ENCODE results near the gene MED26. TPM values are rescaled to one million over a fixed set of nuclear protein-coding genes. Genes with fewer than 3 reads are reported as not detected.
"Not testable (repeated sequence)": the region's sequence is repeated elsewhere in the genome, so short reads cannot be mapped to it uniquely, and the experiment has no call there.

Gene MED26
- total RNA-seq, 1 donor from 2014 or later = 3.7 TPM

DNA sequence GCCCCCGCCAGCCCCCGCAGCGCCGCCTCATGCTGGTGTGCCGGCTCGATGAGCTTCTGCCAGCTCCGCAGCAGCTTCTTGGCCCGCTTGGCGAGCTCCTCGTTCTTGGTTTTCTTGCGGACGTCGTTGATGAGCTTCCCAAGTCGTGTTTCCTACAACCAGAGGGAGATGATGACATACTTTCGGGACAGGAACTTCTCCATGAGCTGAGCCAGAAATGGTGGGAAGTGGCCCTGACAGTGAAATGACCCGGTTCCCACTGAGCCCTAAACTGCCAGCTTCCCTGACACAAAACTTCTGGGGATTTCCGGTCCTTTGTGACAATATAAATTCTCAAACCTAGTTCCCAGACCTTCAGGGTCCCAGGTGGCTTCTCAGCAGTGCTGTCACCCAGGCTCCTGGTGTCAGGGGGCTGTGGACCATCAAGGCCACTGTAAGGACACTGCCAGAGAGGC, 50.4 kb downstream of the MED26 start:
- no peak for DNase-seq (ENCODE audit: low spot score in 2 of 2)

DNA sequence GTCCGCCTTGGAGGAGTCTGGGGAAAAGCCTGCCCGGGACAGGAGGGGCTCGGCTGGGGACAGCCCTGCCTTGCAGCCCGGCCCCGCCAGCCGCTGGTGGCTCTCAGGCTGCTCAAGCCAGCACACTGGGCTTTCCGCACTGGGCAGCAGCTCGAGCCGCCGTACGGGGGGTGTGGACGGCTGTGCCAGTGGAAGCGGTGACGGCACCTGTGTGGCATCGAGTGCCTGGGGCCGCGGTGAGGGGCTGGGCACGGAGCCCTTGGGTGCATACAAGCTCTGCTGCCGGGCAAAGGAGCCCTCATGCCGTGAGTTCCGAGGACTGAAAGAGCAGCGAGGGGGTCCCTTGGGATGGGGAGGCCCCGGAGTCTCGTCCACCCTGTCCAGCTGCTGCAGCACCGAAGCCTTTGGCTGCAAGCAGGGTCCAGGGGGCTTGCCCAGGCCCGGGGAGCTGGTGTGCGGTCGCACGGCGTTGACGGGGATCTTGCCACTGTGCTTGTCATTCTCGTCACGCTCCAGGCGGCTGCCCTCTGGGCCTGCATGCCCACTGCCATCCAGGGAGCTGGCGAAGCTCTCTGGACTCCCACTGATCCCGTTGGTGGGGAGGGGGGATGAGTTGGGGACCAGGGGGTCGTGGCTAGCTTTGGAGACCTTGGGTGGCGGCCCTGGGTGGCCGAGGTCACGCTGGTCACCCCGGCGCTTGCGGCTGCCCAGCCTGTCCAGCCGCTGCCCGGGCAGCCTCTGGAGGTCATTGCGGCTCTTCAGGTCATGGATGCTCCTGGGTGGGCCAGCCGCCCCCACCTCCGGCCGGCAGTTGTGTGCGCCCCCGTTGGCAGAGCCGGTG, 51.1 kb downstream of the MED26 start:
- no peak for DNase-seq (ENCODE audit: low spot score in 2 of 2)
- no peak for FAIRE-seq

More for the DNA sequence above, 50.4 kb downstream of the MED26 start:
- no peak for FAIRE-seq

DNA sequence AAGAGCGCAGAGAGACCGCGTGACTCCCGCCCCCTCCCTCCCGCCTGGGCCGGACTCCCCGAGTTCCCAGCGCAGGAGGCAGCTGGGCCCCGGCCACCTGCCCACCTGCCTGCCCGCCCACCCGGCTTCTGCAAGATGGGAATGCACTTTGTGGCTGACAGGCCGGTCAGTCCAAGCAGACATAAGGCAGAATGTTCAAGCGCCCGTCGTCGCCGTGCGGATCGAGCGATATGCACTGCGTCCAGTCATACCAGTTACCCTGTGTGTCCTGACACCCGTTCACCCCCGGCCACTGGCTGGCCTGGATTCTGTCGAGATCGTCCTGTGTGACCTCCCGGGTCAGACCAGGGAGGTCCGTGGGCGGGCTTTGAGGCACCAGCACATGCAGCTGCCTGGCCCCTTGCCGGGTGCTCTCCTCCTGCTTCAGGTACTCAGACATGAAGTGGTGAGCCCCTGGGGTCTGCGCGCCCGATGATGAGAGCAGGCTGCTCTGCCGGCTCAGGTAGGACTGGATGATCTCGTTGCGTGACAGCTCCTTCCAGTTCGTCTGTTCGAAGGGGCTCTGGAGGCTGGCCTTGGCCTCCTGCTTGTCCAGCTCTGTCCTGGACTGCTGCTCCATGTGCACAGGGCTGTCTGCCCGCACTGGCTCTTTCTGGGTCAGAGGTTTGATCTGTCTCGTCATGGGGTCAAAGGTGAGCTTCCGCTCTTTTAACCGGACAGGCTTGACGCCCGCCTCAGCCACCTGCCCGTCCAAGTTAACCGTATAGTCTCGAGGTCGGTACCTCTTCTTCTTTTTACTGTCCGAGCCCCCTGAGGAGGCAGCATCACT, 51.9 kb downstream of the MED26 start:
- no peak for FAIRE-seq
- no peak for DNase-seq (ENCODE audit: low spot score in 2 of 2)

DNA sequence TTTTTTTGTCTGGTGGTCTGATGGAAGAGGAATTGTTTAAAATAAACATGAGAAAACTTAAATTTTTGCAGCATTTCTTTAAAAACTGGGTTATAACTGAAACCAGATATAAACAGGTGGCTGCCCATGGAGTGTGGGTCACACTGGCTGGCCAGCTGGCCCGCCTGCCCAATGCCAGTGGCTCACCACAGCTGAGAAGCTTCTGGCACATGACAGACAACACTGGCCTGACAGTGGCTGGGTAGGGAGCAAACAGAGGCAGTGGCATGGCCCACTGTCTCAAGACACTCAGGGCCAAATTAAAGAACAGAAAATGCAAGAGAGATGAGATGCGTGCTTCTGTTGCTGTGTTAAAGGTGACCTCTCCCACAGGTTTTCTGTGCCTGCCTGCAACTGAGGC, 52.7 kb downstream of the MED26 start:
- FAIRE-seq (no peak), DNase-seq (ENCODE audit: low spot score in 2 of 2) (no peak)

DNA sequence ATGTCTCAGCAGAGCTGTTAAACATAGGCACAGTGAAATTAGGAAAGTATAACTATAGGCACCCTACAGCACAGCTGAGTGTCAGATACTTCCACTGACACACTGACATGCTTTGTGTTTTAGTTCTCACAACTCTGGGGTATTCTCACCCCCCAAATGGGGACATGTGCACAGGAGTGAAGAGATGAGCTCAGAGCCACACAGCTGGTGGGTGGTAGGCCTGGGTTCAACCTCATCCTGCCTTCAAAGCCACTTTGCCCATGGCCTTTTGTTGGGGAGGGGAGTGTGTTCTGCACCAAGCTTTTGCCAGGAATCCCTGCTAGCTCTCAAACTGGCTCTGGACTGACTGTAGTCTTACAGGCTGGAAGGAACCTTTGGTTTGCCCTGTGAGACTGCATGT, 54.1 kb downstream of the MED26 start:
- no peak for FAIRE-seq
- no peak for DNase-seq (ENCODE audit: low spot score in 2 of 2)

DNA sequence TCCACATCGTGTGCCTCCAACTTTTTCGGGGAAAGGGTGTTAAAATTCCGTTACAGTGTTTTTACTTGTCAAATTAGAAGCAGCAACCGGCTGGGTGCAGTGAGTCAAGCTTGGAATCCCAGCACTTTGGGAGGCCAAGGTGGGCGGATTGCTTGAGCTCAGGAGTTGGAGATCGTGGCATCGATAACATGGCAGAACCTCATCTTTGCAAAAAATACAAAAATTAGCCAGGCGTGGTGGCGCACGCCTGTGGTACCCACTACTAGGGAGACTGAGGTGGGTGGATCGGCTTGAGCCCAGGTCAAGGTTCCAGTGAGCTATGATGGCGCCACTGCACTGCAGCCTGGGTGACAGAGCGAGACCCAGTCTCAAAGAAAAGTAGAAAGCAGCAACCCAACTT, 54.7 kb downstream of the MED26 start:
- DNase-seq (ENCODE audit: low spot score in 2 of 2) = no peak
- no peak for FAIRE-seq

DNA sequence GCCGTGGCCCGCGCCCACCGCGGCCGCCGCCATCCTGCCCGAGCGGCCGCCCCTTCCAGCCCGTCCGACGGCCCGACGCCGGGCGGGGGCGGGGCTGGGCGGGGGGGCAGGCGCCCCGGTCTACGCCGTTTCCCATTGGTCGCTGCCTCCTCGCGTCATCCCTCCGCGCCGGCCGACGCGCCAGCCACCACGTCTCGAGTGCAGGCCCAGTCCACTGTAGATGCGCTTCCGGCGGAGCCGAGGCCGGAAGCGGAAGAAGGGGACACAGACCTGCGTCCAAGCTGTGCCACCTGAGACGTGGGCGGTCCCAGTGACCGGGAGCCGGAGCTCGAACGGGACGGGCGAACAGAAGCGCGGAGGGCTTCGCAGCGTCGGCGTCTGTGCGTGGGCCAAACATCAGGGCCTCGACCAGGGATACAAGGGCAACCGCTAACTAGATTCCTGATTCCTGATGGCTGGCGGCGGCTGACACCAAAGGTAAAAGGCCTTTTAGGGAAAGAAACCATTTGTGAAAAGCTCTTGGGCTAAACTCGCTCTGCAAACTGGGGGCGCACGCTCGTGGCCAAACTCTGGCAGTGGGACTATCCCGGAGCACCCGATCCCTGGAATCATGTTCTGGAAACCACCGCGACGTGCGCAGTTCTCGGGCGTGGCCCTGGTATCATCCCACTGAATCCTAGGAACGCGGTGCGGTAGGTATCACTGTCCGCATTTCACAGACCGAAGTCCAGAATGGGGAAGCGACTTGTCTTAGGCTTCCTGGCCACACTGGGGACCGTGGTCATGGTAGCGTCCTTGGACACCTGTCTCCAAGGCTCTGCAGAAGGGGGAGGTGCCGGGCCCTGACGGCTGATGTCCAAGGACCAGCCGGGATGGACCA, 55.4 kb downstream of the MED26 start, which contains the start of gene SLC35E1:
Gene SLC35E1 (minus strand): TSS at position 84 of the 880 bp plus-strand sequence. CDS start 51 bp downstream, at position 33.
- DNase-seq (ENCODE audit: low spot score in 2 of 2) = peak; percentile 100
- FAIRE-seq = no peak

DNA sequence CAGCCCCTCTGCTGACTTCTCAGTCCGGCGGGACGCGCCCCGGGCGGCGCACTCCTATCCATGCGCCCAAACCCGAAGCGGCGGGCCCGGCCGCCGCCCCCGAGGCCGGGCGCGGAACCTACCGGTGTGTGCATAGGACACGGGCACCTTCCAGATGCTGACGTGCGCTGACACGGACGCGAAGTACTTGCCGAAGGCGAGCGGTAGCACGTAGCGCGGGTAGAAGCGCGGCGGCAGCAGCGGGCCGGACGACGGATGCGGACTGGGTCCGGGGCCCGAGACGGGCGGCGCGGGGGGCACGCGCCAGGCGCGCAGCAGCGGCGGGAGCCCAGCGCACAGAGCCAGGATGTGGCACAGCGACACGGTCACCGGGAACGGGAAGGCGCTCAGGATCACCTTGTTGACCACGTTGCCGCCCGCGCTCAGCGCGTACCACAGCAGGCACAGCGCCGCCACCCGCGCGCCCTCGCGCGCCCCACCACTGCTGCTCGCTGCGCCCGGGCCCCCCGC, 56.1 kb downstream of the MED26 start:
- DNase-seq (ENCODE audit: low spot score in 2 of 2) (no peak), FAIRE-seq (no peak)

DNA sequence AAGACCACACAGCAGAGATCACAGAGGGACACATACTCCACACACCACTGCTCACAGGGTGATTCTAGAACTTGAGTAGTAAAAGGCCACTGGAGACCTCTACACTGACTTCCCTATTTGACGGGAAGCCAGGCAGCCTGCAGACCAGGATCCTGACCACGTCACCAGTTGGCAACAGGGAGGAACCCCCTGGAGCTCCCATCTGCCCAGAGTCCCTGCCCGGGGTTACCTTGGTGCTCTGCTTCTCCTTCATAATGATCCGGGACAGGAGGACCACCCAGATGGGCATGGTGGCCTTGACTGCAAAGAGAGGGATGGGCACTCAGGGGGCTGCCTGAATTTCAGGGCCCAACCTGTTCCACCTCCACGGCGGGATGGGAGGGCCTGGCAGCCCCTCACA, 56.7 kb downstream of the MED26 start:
- FAIRE-seq (no peak), DNase-seq (ENCODE audit: low spot score in 2 of 2) (no peak)

DNA sequence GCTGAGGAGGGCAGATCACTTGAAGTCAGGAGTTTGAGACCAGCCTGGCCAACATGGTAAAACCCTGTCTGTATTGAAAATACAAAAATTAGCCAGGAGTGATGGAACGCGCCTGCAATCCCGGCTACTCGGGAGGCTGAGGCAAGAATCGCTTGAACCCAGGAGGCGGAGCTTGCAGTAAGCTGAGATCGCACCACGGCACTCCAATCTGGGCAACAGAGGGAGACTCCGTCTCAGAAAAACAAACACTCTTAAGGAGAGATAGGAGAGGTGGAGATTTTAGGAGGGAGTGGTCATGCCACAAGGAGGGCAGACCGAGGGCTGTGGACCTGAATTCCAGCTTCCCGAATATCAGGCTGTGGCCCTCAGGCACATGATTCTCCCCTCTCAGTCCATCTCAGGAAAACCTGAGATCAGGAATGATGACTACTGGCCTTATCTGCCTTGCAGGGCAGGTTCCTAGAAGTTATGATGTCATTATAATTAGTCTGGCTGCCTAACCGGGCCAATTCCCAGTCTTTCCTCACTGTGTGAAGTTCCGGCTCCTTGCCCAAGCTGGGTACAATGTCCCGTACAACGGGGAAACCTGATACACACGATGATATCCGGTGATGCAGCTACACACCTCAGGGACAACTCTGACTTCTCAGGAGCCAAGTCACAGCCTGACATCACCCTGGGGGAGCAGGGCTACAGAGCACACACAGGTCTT, 58.2 kb downstream of the MED26 start:
- no peak for DNase-seq (ENCODE audit: low spot score in 2 of 2)
- FAIRE-seq = no peak

DNA sequence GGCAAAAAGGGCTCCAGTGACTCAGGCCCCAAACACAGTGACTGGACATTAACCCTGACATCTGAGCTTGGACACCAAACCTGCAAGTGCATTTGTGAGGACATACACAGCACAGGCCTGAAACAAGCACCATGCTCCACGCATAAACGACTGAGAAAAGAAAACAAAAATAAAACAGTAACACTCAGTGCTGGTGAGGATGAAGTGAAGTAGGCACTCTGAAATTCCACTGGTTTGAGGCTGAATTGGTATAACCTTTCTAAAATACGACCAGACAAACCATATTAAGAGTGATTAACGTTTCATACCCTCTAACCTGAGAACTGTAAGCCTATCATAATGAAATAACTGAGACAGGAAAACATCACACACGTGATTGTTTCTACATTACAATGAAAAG, 61.3 kb downstream of the MED26 start:
- no peak for DNase-seq (ENCODE audit: low spot score in 2 of 2)
- no peak for FAIRE-seq

DNA sequence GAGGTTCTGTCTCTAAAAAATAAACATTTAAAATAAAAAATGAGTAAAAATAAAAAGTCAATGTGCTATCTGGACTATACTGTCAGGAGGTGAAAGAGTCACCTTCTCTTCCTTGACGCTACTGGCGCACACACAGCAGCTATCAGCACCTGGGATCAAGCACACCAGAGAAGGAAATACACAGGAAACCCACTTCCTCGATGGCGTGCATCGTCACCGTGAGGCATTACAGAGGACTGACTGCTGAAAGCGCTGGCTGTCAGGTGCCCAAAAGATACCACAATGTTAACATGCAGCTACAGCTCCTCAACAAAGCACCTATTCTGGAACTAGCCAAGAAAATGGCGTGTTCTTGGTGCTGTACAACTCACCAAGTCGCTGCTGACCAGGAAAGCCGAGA, 61.8 kb downstream of the MED26 start:
- FAIRE-seq = no peak
- no peak for DNase-seq (ENCODE audit: low spot score in 2 of 2)

DNA sequence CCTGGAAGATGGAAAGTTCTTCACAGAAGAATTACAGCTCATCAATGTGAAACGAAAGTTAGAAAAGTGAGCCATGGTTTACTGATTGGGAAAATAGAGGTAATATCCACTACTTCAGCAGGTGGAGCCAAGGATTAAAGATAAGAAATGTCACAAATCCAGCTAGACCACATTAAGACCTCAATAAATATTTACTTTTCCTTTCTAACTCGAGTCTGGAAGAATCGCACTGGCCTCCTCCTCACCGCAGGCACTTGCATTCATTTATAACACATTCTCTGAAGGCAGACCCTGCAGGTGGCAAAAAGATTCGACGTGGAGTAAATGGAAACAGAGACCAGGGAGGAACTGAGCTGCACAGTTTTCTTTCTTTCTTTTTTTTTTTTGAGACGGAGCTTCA, 63.2 kb downstream of the MED26 start:
- no peak for DNase-seq (ENCODE audit: low spot score in 2 of 2)
- no peak for FAIRE-seq

DNA sequence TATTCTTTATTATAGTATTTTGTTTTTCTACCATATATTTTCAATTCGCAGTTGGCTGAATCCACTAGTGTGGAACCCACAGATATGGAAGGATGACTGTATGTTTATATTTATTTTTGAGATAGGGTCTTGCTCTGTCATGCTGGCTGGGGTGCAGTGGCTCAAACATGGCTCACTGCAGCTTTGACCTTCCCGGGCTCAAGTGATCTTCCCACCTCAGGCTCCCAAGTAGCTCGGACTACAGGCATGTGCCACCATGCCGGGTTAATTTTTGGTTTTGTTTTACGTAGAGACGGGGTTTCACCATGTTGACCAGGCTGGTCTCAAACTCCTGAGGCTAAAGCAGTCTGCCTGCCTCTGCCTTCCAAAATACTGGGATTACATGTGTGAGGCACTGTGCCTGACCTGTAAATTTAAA, 65.4 kb downstream of the MED26 start:
- DNase-seq (ENCODE audit: low spot score in 2 of 2) (no peak), FAIRE-seq (no peak)

DNA sequence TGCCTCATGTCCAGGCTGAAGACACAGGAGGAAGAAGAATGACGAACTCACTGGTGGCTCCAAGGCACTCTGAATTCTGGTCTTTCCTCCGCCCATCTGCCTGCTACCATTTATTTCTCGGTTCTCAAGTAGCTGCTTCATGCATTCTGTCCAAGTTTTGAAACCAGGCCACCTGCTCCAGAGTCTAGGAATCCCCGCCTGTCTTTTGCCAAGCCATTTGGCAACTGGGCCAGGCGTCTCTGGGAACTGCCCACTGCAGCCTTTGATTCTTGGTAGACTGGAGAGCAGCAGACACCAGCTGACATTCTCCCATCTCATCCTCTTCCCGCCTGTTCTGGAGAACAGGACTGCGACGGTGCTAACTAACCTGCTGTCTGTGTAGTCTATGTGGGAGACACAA, 66.6 kb downstream of the MED26 start:
- no peak for DNase-seq (ENCODE audit: low spot score in 2 of 2)

DNA sequence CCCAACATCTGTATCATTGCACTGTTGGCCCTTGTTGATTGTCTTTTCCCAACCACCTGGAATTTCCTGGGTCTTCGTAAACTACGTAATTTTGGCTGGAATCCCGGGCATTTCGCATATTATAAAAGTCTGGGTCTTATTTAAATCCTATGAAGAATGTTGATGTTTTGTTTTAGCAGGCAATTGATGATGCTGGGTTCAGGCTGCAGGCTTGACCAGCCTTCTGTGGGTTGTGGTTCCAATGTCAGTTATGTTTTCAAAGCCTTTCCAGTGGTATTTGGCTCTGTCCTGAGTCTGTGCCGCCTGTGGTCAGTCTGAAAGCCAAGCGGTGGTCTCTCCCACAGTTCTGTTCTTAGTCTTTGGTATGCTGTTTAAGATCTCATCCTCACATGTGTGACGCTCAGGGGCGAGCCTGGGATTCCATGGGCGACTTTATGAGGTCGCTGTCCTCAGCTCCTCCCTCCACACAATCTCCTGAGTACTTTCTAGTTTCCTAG, 68.2 kb downstream of the MED26 start:
- no peak for FAIRE-seq
- no peak for DNase-seq (ENCODE audit: low spot score in 2 of 2)

More for the DNA sequence above, 66.6 kb downstream of the MED26 start:
- FAIRE-seq = no peak

DNA sequence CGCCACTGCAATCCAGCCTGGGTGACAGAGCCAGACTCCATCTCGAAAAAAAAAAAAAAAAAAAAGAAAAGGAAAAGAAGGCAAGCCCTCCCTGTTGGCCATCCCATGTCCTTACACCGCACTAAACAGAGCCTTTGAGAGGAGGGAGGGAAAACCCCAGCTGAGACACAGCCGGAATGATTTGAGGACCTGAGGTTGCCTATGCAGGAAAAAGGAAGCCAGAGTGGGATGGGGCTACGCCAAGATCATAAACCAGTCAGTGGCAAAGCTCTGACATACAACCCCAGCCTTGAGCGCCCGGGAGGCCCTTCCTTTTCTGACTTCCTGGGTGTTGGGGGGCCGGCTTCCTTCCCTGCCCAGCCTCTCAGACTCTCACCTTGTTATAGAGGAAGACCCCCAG, 73.2 kb downstream of the MED26 start:
- DNase-seq (ENCODE audit: low spot score in 2 of 2) (no peak), FAIRE-seq (no peak)

DNA sequence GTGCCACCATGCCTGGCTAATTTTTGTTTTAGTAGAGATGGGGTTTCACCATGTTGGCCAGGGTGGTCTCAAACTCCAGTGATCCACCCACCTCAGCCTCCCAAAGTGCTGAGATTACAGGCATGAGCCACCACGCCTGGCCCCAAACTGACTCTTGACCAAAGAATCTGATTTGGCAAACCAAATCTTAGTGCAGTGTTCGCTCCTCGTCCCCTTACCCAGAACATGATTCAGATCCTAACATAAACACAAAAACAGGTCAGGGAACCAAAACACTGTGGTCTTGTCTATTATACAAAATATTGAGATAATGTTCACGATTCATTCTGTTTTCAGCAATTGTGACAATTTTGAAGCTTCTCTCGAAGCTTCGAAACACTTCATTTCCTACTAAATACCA, 76.1 kb downstream of the MED26 start:
- not testable (repeated sequence) for DNase-seq (ENCODE audit: low spot score in 2 of 2); FAIRE-seq

DNA sequence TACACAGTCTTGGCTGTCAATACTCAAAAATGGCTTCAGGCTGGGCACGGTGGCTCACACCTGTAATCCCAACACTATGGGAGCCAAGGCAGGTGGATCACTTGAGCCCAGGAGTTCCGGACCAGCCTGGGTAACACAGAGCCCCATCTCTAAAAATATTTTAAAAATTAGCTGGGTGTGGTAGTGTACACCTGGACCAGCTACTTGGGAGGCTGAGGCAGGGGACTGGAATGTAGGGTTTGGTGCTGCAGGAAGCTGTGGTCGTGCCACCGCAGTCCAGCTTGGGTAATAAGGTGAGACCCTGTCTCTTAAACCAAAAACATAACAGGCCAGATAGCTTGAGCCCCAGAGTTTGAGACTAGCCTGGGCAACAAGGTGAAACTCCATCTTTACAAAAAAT, 79.0 kb downstream of the MED26 start:
- FAIRE-seq (no peak), DNase-seq (ENCODE audit: low spot score in 2 of 2) (no peak)
